NCI-H82 treated with DMSO at 0.1 percent for 48 hours (cell line): ENCODE data around the gene ERBB4.

ENCODE experiments used
- DNase-seq: peaks from one replicate; lab custom pipeline; 2025; ENCODE audit not compliant: unreplicated experiment; lab: John Stamatoyannopoulos, UW

Gene ERBB4

GRCh38 chr2:211380041-211380440 is 1158.6 kb downstream of the ERBB4 start:
- DNase-seq, result no peak

DNA sequence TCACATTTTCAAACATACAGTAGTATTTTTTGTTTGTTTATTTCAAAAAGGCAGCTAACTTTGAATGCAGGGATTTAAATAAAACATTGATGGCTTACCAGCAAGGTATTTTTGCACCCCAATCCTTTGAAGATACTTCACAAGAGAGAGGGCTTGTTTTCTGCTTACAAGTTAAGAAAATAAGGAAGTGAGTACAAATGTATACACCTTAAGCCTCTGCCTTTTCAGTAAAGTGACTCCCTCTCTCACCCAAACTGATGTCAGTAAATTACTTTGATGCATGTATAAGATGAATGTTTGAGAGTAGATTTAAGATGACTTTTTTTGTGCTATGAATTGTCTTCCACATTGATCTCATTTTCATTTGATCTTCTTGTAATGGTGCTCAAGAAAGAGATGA is 1162.2 kb downstream of the ERBB4 start:
- no peak for DNase-seq

DNA sequence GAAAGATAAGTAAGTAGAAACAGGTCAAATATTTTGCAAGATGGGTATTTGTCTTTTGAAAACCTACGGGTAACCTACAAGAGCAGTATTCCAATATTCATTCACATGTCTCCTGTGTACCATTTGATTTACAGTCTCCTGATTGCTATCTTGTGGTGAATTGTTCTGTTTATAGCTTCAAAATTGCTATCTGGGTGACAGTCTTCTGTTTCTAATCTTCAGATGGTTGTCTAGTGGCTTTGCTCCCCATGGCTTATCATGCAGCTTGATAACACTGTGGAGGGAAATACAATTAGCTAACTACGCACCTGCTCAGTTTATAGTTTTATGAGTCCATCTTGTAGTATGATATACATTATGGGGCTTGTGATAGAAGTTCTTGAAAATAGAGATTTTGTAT is 1165.4 kb downstream of the ERBB4 start:
- no peak for DNase-seq

GRCh38 chr2:211371465-211371864 is 1167.1 kb downstream of the ERBB4 start:
- no peak for DNase-seq

DNA sequence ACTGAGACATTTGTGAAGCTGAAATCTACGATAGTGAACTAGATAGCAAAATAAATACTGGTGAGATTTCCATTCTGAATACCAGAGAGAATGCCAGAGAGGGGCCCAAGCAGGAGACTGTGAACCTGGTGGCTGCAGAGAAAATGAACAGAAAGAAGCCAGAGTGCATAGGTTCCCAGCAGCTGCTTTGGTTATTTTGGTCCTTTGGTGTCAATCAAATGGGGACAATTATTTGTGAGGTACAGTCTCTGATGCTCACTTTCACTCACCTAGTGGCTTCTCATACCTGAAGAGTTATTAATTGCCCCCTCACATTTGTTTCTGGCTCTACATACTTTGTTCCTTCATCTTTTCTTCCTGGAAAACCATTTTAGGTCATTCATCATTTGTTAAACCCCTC is 1170.1 kb downstream of the ERBB4 start:
- DNase-seq, result no peak

DNA sequence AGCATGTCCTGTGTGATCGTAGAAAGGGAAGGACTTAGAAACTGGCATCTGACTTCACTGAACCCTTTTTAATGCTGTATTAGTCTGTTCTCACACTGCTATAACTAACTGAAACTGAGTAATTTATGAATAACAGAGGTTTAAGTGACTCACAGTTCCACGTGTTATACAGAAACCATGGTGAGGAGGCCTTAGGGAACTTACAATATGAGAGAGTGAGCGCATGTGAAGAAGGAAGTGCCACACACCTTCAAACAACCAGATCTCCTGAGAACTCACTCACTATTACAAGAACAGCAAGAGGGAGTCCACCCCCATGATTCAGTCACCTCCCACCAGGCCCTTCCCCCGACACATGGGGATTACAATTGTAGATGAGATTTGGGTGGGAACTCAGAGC is 1170.9 kb downstream of the ERBB4 start:
- DNase-seq, result no peak

DNA sequence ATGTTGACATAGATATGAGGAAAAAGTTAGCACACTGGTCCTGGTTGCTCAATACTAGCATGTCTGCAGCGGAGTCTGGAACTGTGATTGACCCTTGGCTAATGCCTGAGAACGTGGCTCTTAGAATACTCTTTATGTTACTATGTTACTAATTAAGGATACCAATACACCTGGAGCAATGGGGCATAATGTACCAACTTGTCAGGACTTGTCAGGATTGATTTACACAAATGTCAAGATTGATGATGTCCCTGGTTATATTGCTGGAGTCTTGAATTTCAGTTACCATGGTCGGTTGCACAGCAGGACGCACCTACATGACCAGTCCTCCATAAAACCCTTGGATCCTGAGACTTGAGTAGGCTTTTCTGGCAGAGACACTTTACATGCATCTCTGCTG is 1171.3 kb downstream of the ERBB4 start:
- no peak for DNase-seq

DNA sequence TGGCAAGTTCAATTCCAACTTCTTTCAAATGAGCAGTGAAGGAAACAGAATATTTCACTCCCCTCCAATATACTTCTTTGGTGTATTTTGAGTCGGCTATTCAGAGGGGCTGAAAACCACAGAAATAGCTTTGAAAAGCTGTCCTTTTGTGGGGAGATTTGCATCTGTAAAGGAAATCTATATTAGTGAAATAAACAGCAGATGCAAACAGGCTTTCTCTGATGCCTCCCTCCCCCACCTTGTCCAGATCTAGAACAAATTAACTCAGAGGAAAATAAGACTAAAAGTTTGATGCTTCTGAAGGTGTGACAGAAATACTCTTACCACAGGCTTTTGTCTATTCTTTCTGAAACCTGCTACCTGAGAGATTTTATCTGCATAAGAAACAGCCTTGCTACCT is 1173.7 kb downstream of the ERBB4 start:
- no peak for DNase-seq

DNA sequence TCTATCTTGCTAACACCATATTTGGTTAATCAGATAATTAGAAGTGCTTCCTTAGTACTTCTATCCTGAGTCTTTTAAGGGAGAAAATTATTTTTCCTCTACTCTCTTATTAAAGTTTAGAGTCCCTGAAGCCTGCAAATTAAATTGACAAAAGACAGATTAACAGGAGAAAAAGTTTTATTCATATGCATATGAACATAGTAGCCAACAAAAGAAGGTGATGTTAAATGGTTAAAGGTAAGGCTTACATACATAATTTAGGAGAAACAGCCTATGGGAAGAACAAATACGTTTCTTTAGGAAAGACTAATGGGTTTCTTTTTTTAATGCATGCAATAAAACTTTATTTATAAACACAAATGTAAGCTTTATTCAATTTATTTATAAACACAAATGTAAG is 1177.2 kb downstream of the ERBB4 start:
- DNase-seq, result no peak

- DNase-seq, result no peak
Measured at GRCh38 chr2:211359347-211359746, 1179.3 kb downstream of the ERBB4 start.

GRCh38 chr2:211358504-211358903 is 1180.1 kb downstream of the ERBB4 start:
- no peak for DNase-seq

GRCh38 chr2:211354481-211354880 is 1184.1 kb downstream of the ERBB4 start:
- DNase-seq, result no peak

GRCh38 chr2:211351987-211352386 is 1186.6 kb downstream of the ERBB4 start:
- DNase-seq, result no peak

DNA sequence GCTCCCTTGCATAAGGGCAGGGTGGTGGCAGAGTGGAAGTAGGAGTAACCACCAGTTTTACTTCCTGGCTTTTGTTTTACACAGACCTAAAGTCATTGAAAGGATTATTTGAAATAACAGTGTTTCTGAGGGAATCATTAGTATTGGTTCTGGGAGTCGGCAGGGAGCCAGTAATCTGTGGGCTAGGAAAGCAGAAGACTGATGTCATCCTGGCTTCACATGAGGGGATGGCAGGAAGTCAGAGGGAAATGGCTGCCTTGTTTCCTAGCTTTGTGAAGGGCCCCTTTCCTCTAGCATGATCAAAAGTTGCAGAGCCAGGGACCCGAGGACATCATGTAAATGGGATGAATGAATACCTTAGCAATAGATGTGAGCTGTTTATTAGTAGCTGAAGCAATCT is 1189.6 kb downstream of the ERBB4 start:
- no peak for DNase-seq

DNA sequence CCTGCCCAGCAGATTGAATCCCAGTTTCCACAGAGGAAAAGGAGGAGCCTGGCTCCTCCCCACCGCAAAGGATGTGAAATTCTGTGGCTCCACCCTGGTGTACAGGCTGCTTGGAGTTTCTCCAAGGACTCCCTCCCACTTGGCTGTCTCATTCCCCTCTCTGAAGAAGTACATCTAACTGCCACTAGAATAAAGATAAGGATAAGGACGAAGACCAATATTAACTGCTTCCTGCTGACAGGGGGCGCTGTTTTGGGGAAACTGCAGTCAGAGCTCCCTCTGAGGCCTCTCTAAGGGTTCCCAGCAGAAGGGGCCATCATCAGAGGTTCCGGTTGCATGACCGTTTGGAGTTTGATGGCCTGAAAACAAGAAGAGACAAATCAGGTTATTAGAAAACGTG is 1191.3 kb downstream of the ERBB4 start:
- DNase-seq, result no peak

DNA sequence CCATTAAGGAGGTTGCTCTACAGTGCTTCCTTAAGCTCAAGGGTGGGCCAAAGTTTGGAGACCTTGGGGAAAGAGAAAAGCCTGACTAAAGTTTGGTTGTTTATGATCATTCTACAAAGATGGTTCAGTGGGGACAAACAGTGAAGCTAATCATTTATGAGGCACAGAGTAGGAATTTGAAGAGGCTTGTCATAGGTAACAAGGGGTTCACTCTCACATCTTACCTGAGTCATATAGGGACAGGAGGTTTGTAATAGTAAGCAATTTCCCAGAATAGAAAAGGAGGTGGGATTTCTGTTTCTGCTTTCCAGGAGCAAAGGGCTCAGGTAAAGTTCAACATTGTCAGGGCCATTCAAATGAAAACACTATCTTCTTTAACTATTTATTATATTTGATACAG is 1194.3 kb downstream of the ERBB4 start:
- DNase-seq, result no peak

- DNase-seq, result no peak
Measured at GRCh38 chr2:211333377-211333776, 1205.2 kb downstream of the ERBB4 start.

DNA sequence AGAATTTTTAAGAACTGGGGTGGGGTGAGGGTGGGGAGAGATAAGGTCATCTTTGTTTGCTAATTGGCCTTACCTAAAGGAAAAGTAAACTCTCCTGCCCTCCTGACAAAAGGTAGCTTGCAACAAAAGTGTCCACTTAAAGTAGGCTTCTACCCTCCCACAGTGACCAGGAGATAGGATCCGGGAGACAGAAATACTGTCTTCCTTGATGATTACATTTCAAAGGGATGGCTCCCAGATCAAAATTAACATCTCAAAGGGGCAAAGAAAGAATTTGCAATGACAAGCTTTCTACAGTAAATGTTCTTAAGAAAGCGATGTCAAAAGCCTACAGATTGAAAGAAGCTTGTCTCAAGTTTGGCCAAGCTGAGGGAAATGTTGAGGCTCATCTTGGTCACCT is 1206.9 kb downstream of the ERBB4 start:
- DNase-seq, result no peak

- no peak for DNase-seq
Measured at GRCh38 chr2:211329882-211330281, 1208.7 kb downstream of the ERBB4 start.

- no peak for DNase-seq
Measured at GRCh38 chr2:211329421-211329820, 1209.2 kb downstream of the ERBB4 start.

- no peak for DNase-seq
Measured at GRCh38 chr2:211328126-211328525, 1210.5 kb downstream of the ERBB4 start.
